HEK293 (cell line): ENCODE data around the gene PLEKHA1.

Experiments used
- ZBTB1 ChIP-seq: fragments of 450-650 bp; formaldehyde crosslinking; IDR thresholded peaks from 2 replicates; pipeline ENCODE4 v1.5.1; 2016; ENCODE audit warnings: missing biosample characterization, missing genetic modification characterization
- TF ChIP-seq, protein P1 (sequence below): fragments of 450-650 bp; formaldehyde crosslinking; IDR thresholded peaks from 2 replicates; pipeline ENCODE4 v1.5.1; 2016; ENCODE audit warnings: missing biosample characterization, missing genetic modification characterization

DNA sequence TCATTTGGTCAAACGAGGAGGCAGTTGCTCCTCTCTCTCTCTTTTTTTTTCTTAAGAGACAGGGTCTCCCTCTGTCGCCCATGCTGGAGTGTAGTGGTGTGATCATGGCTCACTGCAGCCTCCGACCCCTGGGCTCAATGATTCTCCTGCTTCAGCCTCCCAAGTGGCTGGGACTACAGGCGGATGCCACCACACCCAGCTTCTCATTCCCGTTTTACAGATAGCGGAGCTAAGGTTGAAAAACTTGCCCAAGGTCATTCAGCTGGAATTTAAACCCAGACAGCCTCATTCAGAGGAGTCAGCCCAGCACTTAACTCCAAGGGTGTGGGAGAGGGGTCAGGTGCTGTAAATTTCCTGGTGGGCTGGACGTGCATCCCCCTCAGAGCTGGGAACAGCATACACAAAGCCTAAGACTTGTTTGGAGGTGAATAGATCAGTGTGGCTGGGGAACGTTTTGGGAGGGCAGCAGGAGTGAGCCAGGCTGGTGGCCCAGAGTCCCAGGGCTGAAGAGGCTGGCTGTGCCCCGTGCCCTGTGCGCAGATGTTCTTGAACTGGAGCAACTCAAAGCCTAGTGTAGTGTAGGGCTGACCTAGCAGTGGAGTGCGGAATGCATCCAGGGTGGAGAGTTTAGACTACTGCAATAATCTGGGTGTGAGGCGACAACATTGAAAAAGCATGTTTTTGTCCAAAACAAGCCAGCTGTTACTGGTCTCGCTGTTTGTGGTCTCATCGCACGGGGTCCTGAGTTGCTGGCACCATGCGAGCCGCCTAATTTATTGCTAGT is 89.2 kb downstream of the PLEKHA1 start:
- TF ChIP-seq, protein P1, sequence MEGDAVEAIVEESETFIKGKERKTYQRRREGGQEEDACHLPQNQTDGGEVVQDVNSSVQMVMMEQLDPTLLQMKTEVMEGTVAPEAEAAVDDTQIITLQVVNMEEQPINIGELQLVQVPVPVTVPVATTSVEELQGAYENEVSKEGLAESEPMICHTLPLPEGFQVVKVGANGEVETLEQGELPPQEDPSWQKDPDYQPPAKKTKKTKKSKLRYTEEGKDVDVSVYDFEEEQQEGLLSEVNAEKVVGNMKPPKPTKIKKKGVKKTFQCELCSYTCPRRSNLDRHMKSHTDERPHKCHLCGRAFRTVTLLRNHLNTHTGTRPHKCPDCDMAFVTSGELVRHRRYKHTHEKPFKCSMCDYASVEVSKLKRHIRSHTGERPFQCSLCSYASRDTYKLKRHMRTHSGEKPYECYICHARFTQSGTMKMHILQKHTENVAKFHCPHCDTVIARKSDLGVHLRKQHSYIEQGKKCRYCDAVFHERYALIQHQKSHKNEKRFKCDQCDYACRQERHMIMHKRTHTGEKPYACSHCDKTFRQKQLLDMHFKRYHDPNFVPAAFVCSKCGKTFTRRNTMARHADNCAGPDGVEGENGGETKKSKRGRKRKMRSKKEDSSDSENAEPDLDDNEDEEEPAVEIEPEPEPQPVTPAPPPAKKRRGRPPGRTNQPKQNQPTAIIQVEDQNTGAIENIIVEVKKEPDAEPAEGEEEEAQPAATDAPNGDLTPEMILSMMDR (tag by site-specific recombination), result no peak
- TF ChIP-seq ZBTB1, result no peak
